Measurements from ENCODE around the gene ELFN2.

Gene ELFN2

GRCh38 chr22:37386441-37386840 lies 40.8 kb downstream of the ELFN2 start:
- no peak for DNase-seq (ENCODE audit: low read depth, low spot score)

GRCh38 chr22:37384691-37385090 lies 42.6 kb downstream of the ELFN2 start:
- DNase-seq (ENCODE audit: low read depth, low spot score) = no peak

GRCh38 chr22:37383341-37383740 lies 43.9 kb downstream of the ELFN2 start:
- no peak for DNase-seq (ENCODE audit: low read depth, low spot score)

GRCh38 chr22:37381489-37381888 lies 45.8 kb downstream of the ELFN2 start:
- peak; percentile 16 for DNase-seq (ENCODE audit: low read depth, low spot score)

GRCh38 chr22:37379722-37380121 lies 47.6 kb downstream of the ELFN2 start:
- DNase-seq (ENCODE audit: low read depth, low spot score) = no peak

GRCh38 chr22:37379085-37379484 lies 48.2 kb downstream of the ELFN2 start:
- no peak for DNase-seq (ENCODE audit: low read depth, low spot score)

GRCh38 chr22:37378642-37379058 lies 48.6 kb downstream of the ELFN2 start:
- DNase-seq (ENCODE audit: low read depth, low spot score) = no peak

GRCh38 chr22:37377927-37378326 lies 49.4 kb downstream of the ELFN2 start:
- DNase-seq (ENCODE audit: low read depth, low spot score) = no peak

GRCh38 chr22:37377138-37377537 lies 50.1 kb downstream of the ELFN2 start:
- no peak for DNase-seq (ENCODE audit: low read depth, low spot score)

- DNase-seq (ENCODE audit: low read depth, low spot score) = no peak
These were observed 50.6 kb downstream of the ELFN2 start for GRCh38 chr22:37376643-37377042.

- no peak for DNase-seq (ENCODE audit: low read depth, low spot score)
These were observed 51.5 kb downstream of the ELFN2 start for GRCh38 chr22:37375801-37376200.

GRCh38 chr22:37374571-37374970 lies 52.7 kb downstream of the ELFN2 start:
- no peak for DNase-seq (ENCODE audit: low read depth, low spot score)

- no peak for DNase-seq (ENCODE audit: low read depth, low spot score)
These were observed 53.8 kb downstream of the ELFN2 start for GRCh38 chr22:37373451-37373850.

GRCh38 chr22:37371911-37372310 lies 55.4 kb downstream of the ELFN2 start:
- DNase-seq (ENCODE audit: low read depth, low spot score) = no peak

GRCh38 chr22:37371491-37371890 lies 55.8 kb downstream of the ELFN2 start:
- DNase-seq (ENCODE audit: low read depth, low spot score) = no peak

- no peak for DNase-seq (ENCODE audit: low read depth, low spot score)
These were observed 56.8 kb downstream of the ELFN2 start for GRCh38 chr22:37370306-37370979.

GRCh38 chr22:37369483-37369882 lies 57.8 kb downstream of the ELFN2 start:
- DNase-seq (ENCODE audit: low read depth, low spot score) = no peak

- DNase-seq (ENCODE audit: low read depth, low spot score) = no peak
These were observed 59.2 kb downstream of the ELFN2 start for GRCh38 chr22:37368058-37368457.

- DNase-seq (ENCODE audit: low read depth, low spot score) = no peak
These were observed 60.7 kb downstream of the ELFN2 start for GRCh38 chr22:37366601-37367000.

GRCh38 chr22:37365950-37366349 lies 61.3 kb downstream of the ELFN2 start:
- DNase-seq (ENCODE audit: low read depth, low spot score) = no peak

GRCh38 chr22:37363261-37363992 lies 63.9 kb downstream of the ELFN2 start:
- DNase-seq (ENCODE audit: low read depth, low spot score) = no peak

GRCh38 chr22:37362621-37363020 lies 64.7 kb downstream of the ELFN2 start:
- no peak for DNase-seq (ENCODE audit: low read depth, low spot score)

GRCh38 chr22:37358917-37359316 lies 68.4 kb downstream of the ELFN2 start:
- no peak for DNase-seq (ENCODE audit: low read depth, low spot score)

All from astrocyte of the hippocampus (primary cell).